PC-9 (cell line): ENCODE results near the gene TMEM63C. TPM values are rescaled to one million over a fixed set of nuclear protein-coding genes. Genes with fewer than 3 reads are reported as not detected.

ENCODE experiments used
- BruUV-seq: library from RNA; stranded (reverse); fragments of 400-500 nt; replicated peaks from 2 replicates; lab custom pipeline; 2021; lab: Mats Ljungman, UMichigan
- CTCF ChIA-PET: fragments of 300-600 bp; sonication (Branson Sonifier 250); formaldehyde crosslinking; loops from one replicate; lab custom pipeline; 2022; ENCODE audit warnings: antibody characterized with exemption; lab: Charles Lee
- POLR2A ChIA-PET: fragments of 300-600 bp; sonication (Branson Sonifier 250); formaldehyde crosslinking; loops from one replicate; lab custom pipeline; 2022; ENCODE audit warnings: antibody characterized with exemption; ENCODE audit not compliant: unreplicated experiment; lab: Charles Lee
- DNase-seq, 2 experiments: peaks; one replicate each; pipeline versions ENCODE4 v3.0.0 to v3.0.0-alpha.2; 2015 to 2022; ENCODE audit warnings: mixed read lengths in 1 of 2
- H2AFZ ChIP-seq: fragments of 200-600 bp; sonication (generic); 2 replicates; pipeline ENCODE4 v1.8.1; 2017; ENCODE audit warnings: antibody characterized with exemption
- H3F3A ChIP-seq: fragments of 200-600 bp; sonication (generic); 2 replicates; pipeline ENCODE4 v1.8.1; 2017; ENCODE audit warnings: antibody characterized with exemption, mild to moderate bottlenecking, low read depth; ENCODE audit not compliant: insufficient read depth
- H3K27ac ChIP-seq: fragments of 200-600 bp; sonication (generic); 2 replicates; pipeline ENCODE4 v1.6.1; 2016; ENCODE audit warnings: mixed run types
- H3K27me3 ChIP-seq: fragments of 200-600 bp; sonication (generic); 2 replicates; pipeline ENCODE4 v1.6.1; 2016; ENCODE audit warnings: low read depth, mixed run types; ENCODE audit not compliant: insufficient read depth
- H3K36me3 ChIP-seq: fragments of 200-600 bp; sonication (generic); 2 replicates; pipeline ENCODE4 v1.6.1; 2016; ENCODE audit warnings: low read depth, mixed run types
- H3K4me1 ChIP-seq: fragments of 200-600 bp; sonication (generic); replicated peaks from 2 replicates; pipeline ENCODE4 v1.6.1; 2016; ENCODE audit warnings: mixed run types; ENCODE audit not compliant: insufficient read depth
- H3K4me2 ChIP-seq: fragments of 200-600 bp; sonication (generic); 2 replicates; pipeline ENCODE4 v1.6.1; 2017; ENCODE audit warnings: mixed run types
- H3K4me3 ChIP-seq: fragments of 200-600 bp; sonication (generic); 2 replicates; pipeline ENCODE4 v1.6.1; 2016; ENCODE audit warnings: mixed run types
- H3K79me2 ChIP-seq: fragments of 200-600 bp; sonication (generic); 2 replicates; pipeline ENCODE4 v1.6.1; 2017; ENCODE audit warnings: low read depth, mixed run types
- H3K9me2 ChIP-seq: fragments of 200-600 bp; sonication (generic); 2 replicates; pipeline ENCODE4 v1.8.1; 2017; ENCODE audit warnings: mild to moderate bottlenecking; ENCODE audit not compliant: insufficient read depth
- H3K9me3 ChIP-seq: fragments of 200-600 bp; sonication (generic); 2 replicates; pipeline ENCODE4 v1.8.1; 2016; ENCODE audit warnings: low read depth; ENCODE audit not compliant: insufficient read depth
- H4K20me1 ChIP-seq: fragments of 200-600 bp; sonication (generic); 2 replicates; pipeline ENCODE4 v1.8.1; 2017; ENCODE audit not compliant: insufficient read depth
- EZH2 ChIP-seq: fragments of 200-600 bp; sonication (generic); IDR thresholded peaks from 2 replicates; pipeline ENCODE4 v1.8.0; 2017; ENCODE audit warnings: antibody characterized with exemption, low read depth
- intact Hi-C: fragments of 100-400 bp; cut with micrococcal nuclease; formaldehyde crosslinking; loops from one replicate; pipeline ENCODE4 v1.10.0; 2022; ENCODE audit not compliant: unreplicated experiment
- total RNA-seq: library from RNA; stranded (reverse); gene quantifications from 2 replicates; pipeline ENCODE4 v1.2.3, GENCODE V29; 2021
- TF ChIP-seq, protein P1 (sequence below): fragments of 200-600 bp; sonication (generic); conservative IDR thresholded peaks from 2 replicates; pipeline ENCODE4 v1.6.1; 2017; ENCODE audit warnings: mixed run types, antibody characterized with exemption, mild to moderate bottlenecking, moderate library complexity

Gene TMEM63C
- total RNA-seq, 1 experiment from 2014 or later = 2.2 TPM

DNA sequence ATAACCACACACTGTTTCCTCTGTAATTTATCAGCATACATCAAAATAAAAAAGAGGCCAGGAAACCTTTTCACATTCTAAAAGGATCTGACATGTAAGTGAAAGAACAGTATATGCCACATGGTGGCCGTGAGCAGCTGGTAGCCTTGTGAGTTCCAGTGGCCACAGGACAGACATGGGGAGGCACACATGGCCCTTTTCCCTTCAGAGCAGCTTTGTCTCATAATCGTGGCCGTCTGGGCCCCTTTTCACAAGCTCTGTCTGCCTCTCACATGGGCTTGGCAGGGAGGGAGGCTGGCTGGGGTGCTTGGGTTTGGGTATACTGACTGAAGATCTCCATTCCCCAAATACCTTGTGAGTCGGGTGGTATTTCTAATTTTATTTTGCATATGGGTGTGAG is 38.5 kb upstream of the TMEM63C start:
- H3K27me3 ChIP-seq = peaks cover 92% of the 10 kb centered on the region
- no peaks in the 10 kb centered on the region for H3F3A ChIP-seq
- H3K4me2 ChIP-seq = no peak overlapping the region
- no peak for DNase-seq
- TF ChIP-seq EZH2 = no peak
- TF ChIP-seq, protein P1, sequence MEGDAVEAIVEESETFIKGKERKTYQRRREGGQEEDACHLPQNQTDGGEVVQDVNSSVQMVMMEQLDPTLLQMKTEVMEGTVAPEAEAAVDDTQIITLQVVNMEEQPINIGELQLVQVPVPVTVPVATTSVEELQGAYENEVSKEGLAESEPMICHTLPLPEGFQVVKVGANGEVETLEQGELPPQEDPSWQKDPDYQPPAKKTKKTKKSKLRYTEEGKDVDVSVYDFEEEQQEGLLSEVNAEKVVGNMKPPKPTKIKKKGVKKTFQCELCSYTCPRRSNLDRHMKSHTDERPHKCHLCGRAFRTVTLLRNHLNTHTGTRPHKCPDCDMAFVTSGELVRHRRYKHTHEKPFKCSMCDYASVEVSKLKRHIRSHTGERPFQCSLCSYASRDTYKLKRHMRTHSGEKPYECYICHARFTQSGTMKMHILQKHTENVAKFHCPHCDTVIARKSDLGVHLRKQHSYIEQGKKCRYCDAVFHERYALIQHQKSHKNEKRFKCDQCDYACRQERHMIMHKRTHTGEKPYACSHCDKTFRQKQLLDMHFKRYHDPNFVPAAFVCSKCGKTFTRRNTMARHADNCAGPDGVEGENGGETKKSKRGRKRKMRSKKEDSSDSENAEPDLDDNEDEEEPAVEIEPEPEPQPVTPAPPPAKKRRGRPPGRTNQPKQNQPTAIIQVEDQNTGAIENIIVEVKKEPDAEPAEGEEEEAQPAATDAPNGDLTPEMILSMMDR = no peak
- no peaks in the 10 kb centered on the region for H3K79me2 ChIP-seq
- no peak overlapping the region for H2AFZ ChIP-seq
- BruUV-seq = no TSS peak
- H3K4me3 ChIP-seq = no peak overlapping the region
- H3K9me3 ChIP-seq = no peaks in the 10 kb centered on the region
- H3K27ac ChIP-seq = no peak overlapping the region
- no peaks in the 10 kb centered on the region for H3K4me1 ChIP-seq
- no peaks in the 10 kb centered on the region for H4K20me1 ChIP-seq
- no peaks in the 10 kb centered on the region for H3K9me2 ChIP-seq
- intact Hi-C loops = no loop called here
- ChIA-PET CTCF (interaction anchor here (0.6 to 1.8 kb wide), 7 partner anchors 19 to 409 kb away, joined by 3 to 7 read pairs (median 4); no protein-coding TSS in a partner anchor), POLR2A (no interaction called here)
- no peaks in the 10 kb centered on the region for H3K36me3 ChIP-seq

DNA sequence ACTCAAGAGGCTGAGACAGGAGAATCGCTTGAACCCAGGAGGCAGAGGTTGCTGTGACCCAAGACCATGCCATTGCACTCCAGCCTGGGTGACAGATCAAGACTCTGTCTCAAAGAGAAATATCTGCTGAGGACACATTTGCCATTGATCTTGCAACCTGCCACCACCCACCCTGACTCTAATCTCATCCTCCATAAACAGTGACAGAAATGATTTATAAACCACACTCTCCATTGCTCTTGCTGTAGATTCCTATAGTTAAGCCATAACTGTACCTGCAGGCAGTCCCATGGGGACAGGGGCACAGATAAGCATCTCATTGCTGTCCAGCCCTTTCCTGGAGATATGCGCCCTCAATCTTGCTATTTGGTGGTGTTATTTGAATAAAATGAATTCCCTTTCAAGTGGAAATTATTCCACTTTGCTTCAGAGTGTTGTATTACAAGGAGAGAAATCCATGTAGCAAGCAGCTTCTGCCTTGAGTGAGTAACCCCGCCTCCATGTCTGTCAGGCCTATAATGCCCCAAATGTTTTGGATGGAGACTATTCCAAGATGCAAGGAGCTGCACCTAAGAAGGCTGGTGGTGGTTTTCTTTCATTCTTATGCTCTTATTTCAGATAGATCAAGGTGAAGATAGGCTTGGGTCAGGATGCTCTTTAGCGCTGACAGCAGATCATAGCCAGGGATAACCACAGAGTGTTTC is 37.0 kb upstream of the TMEM63C start:
- H3K27me3 ChIP-seq = peaks cover 80% of the 10 kb centered on the region
- no peak for DNase-seq
- ChIA-PET POLR2A (no interaction called here), CTCF (interaction anchor here (1.4 to 1.7 kb wide), 2 partner anchors 21 to 271 kb away, joined by 4 to 7 read pairs; no protein-coding TSS in a partner anchor)
- no peaks in the 10 kb centered on the region for H3K4me1 ChIP-seq
- no peak overlapping the region for H3K27ac ChIP-seq
- no TSS peak for BruUV-seq
- no peaks in the 10 kb centered on the region for H3F3A ChIP-seq
- H3K4me2 ChIP-seq = no peak overlapping the region
- H3K79me2 ChIP-seq = no peaks in the 10 kb centered on the region
- no peaks in the 10 kb centered on the region for H3K9me2 ChIP-seq
- H3K36me3 ChIP-seq = no peaks in the 10 kb centered on the region
- no peaks in the 10 kb centered on the region for H4K20me1 ChIP-seq
- no peaks in the 10 kb centered on the region for H3K9me3 ChIP-seq
- no peak overlapping the region for H3K4me3 ChIP-seq
- intact Hi-C loops = no loop called here
- no peak for TF ChIP-seq EZH2
- TF ChIP-seq, protein P1 = no peak
- H2AFZ ChIP-seq = no peak overlapping the region

DNA sequence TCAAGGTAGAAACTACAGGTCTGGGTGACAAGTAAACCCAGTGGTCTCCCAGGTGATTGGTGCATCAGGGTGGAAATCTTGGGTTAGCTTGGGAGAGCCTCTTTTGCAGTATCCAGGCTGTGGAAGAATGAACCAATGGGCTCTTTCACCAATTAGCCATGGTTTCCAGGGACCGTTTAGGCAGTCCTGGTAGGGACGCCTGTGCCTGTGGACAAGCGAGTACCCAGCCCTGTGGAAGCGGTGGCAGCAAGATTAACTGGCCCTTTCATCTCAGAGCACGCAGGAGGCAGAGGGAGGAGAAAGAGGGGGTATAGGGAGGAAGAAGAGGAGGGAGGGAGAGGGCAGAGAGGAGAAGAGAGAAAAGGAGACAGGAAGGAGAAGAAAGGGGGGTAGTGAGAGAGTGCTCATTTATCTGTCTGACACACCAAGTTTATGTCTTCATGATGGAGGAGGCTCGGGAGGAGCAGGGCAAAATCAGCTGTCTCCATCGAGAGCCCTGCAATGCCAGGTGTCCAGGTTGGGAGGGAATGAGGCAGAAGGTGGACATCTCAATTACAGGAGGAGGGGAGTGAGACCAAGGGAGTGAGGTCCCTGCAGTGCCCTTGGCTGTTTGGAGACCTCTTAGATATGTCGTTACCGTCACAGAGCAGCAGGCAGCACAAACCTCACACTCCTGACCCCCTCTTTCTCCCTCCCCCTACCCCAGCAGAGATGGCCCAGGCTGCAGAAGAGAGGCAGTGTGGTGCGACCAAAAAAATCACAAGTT is 35.4 kb upstream of the TMEM63C start:
- no TSS peak for BruUV-seq
- no peaks in the 10 kb centered on the region for H3K79me2 ChIP-seq
- H3K9me3 ChIP-seq = no peaks in the 10 kb centered on the region
- CTCF ChIA-PET = no interaction called here
- H4K20me1 ChIP-seq = no peaks in the 10 kb centered on the region
- POLR2A ChIA-PET = interaction anchor here (0.6 kb wide), 2 partner anchors 43 to 1859 kb away, joined by 4 to 5 read pairs; no protein-coding TSS in a partner anchor
- H3K4me3 ChIP-seq = no peak overlapping the region
- no peak overlapping the region for H3K4me2 ChIP-seq
- no peak for DNase-seq
- H3K9me2 ChIP-seq = no peaks in the 10 kb centered on the region
- no peak overlapping the region for H2AFZ ChIP-seq
- H3K27ac ChIP-seq = no peak overlapping the region
- no peaks in the 10 kb centered on the region for H3K4me1 ChIP-seq
- intact Hi-C loops = no loop called here
- no peaks in the 10 kb centered on the region; the same call in 1 of the 2 replicates for H3F3A ChIP-seq
- TF ChIP-seq EZH2 = no peak
- TF ChIP-seq, protein P1 = no peak
- peaks cover 66% of the 10 kb centered on the region for H3K27me3 ChIP-seq
- H3K36me3 ChIP-seq = no peaks in the 10 kb centered on the region
